Left ventricle myocardium inferior (tissue), 1 donor: ENCODE results near the gene PTPRO. TPM values are rescaled to one million over a fixed set of nuclear protein-coding genes. Genes with fewer than 3 reads are reported as not detected.

Experiments
- DNase-seq: peaks from one replicate; pipeline ENCODE4 v3.0.0-alpha.2; 2020
- H3K27ac ChIP-seq: fragments of 200-600 bp; replicated peaks from 2 replicates; pipeline ENCODE4 v1.8.0; 2021
- H3K27me3 ChIP-seq: fragments of 200-600 bp; 2 replicates; pipeline ENCODE4 v1.8.0; 2021; ENCODE audit warnings: low read depth
- H3K36me3 ChIP-seq: fragments of 200-600 bp; 2 replicates; pipeline ENCODE4 v1.8.0; 2021
- H3K4me1 ChIP-seq: fragments of 200-600 bp; 2 replicates; pipeline ENCODE4 v1.8.0; 2021
- H3K4me3 ChIP-seq: fragments of 200-600 bp; 2 replicates; pipeline ENCODE4 v1.8.0; 2021; ENCODE audit warnings: mild to moderate bottlenecking, moderate library complexity
- H3K9me3 ChIP-seq: fragments of 200-600 bp; replicated peaks from 2 replicates; pipeline ENCODE4 v1.8.0; 2021
- intact Hi-C: fragments of 100-400 bp; cut with micrococcal nuclease; formaldehyde crosslinking; loops from one replicate; pipeline ENCODE4 v1.11.0; 2022
- total RNA-seq: library from RNA; stranded (reverse); fragmentation: NEBNext Ultra II Directional; extraction: Animal tissue kit (Norgen Biotek cat#: 25700); gene quantifications from one replicate; pipeline ENCODE4 v1.2.1, GENCODE V29; 2021
- TF ChIP-seq, protein P1 (sequence below): fragments of 200-600 bp; IDR thresholded peaks from 2 replicates; pipeline ENCODE4 v1.8.0; 2021; ENCODE audit warnings: antibody characterized with exemption, mild to moderate bottlenecking, borderline replicate concordance
- donor health status: DM: no; HTN: yes; CAD: no; lungs with severe emphysema.

PTPRO gene
- total RNA-seq, 1 donor from 2014 or later = 0.82 TPM

DNA sequence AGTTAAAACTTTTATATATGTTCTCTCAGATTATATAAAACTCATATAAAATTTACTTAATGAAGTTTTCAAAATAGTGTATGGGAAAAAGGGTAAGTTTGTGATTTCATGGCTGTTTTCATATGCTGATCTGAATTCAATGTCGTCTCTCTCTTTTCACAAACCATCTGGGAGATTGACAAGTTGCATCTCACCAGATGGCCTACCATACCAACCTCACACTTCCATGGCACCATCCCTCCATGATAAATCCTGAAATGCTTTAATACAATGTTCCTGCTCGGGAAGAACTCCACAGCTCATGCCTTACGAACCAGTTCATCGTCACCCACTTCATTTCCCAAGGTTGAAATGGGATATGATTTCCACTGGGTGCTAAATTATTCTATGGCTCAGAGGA lies 22.3 kb downstream of the PTPRO start:
- H3K4me1 ChIP-seq = no peaks in the 10 kb centered on the region
- H3K36me3 ChIP-seq = no peaks in the 10 kb centered on the region
- H3K4me3 ChIP-seq = no peak overlapping the region
- DNase-seq = no peak
- no peaks in the 10 kb centered on the region for H3K9me3 ChIP-seq
- intact Hi-C loops = no loop called here
- no peak overlapping the region for H3K27ac ChIP-seq
- TF ChIP-seq, protein P1, sequence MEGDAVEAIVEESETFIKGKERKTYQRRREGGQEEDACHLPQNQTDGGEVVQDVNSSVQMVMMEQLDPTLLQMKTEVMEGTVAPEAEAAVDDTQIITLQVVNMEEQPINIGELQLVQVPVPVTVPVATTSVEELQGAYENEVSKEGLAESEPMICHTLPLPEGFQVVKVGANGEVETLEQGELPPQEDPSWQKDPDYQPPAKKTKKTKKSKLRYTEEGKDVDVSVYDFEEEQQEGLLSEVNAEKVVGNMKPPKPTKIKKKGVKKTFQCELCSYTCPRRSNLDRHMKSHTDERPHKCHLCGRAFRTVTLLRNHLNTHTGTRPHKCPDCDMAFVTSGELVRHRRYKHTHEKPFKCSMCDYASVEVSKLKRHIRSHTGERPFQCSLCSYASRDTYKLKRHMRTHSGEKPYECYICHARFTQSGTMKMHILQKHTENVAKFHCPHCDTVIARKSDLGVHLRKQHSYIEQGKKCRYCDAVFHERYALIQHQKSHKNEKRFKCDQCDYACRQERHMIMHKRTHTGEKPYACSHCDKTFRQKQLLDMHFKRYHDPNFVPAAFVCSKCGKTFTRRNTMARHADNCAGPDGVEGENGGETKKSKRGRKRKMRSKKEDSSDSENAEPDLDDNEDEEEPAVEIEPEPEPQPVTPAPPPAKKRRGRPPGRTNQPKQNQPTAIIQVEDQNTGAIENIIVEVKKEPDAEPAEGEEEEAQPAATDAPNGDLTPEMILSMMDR = no peak
- peaks cover 31% of the 10 kb centered on the region for H3K27me3 ChIP-seq

DNA sequence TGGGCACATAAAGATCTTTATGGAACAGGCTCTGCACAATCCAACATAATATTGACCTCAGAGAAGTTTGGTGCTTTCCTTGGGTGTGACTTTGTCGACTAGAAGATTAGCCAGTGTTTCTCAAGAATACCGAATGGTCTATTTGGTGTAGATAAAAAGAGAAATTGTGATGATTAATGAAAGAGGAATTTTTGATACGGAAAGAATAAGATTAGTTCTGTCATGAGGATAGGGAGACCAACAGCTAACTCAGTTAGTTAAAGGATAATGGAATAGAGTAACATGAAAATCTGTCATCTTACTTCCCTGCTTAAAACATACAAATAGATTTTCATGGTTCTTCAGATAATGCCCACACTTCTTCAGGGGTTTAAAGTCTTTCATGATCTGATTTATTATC lies 24.2 kb downstream of the PTPRO start:
- TF ChIP-seq, protein P1 = no peak
- DNase-seq = no peak
- peaks cover 6% of the 10 kb centered on the region for H3K4me1 ChIP-seq

DNA sequence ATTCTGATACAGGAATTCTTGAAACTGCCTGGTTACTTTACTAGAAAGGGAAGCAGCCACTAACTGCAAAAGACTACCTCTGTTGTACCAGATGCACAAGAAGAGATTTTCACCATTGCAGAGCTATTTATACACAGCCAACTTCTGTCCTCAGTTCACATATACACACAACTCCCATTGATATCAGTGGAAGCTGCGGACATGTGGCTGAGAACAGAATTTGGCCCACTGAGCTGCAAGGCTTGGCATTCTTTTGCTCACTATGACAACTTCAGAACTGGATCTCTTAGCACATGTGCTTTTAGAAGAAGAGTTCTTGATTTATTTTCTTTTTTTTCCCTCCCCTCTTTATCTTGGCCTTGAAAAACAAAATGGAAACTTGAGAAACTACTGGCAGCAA lies 28.3 kb downstream of the PTPRO start:
- intact Hi-C loops = no loop called here
- H3K27ac ChIP-seq = no peak overlapping the region
- no peak overlapping the region for H3K4me3 ChIP-seq

More for the DNA sequence above, 24.2 kb downstream of the PTPRO start:
- Histone ChIP-seq H3K36me3 (no peaks in the 10 kb centered on the region), H3K9me3 (no peaks in the 10 kb centered on the region), H3K27ac (no peak overlapping the region), H3K4me3 (no peak overlapping the region), H3K27me3 (peaks cover 21% of the 10 kb centered on the region)
- intact Hi-C loops = no loop called here

DNA sequence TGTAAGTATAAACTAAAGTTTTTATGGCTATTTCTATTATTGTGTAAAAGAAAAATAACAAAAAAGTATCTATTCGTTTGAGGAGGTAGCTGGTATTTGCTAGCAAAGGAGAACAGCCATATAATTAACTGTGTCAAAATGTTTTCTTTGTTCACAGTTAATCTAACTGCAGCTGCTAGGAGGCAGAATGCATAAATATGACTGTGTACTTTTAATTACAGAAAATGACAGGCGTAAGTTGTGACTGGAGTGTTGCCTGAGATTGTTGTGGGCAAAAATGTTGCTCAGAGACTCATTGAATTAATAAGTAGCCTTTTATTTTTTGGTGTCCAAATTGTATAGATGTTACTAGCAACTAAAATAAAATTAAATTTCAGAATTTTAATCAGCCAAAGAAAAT lies 33.5 kb downstream of the PTPRO start:
- TF ChIP-seq, protein P1 = no peak
- Histone ChIP-seq H3K27me3 (no peaks in the 10 kb centered on the region), H3K36me3 (no peaks in the 10 kb centered on the region), H3K9me3 (no peaks in the 10 kb centered on the region), H3K27ac (no peak overlapping the region), H3K4me3 (no peak overlapping the region), H3K4me1 (no peaks in the 10 kb centered on the region)
- intact Hi-C loops = no loop called here
- DNase-seq = no peak

More for the DNA sequence above, 28.3 kb downstream of the PTPRO start:
- H3K27me3 ChIP-seq = no peaks in the 10 kb centered on the region
- TF ChIP-seq, protein P1 = no peak
- peaks cover 6% of the 10 kb centered on the region for H3K4me1 ChIP-seq
- no peak for DNase-seq
- no peaks in the 10 kb centered on the region for H3K36me3 ChIP-seq
- no peaks in the 10 kb centered on the region for H3K9me3 ChIP-seq

DNA sequence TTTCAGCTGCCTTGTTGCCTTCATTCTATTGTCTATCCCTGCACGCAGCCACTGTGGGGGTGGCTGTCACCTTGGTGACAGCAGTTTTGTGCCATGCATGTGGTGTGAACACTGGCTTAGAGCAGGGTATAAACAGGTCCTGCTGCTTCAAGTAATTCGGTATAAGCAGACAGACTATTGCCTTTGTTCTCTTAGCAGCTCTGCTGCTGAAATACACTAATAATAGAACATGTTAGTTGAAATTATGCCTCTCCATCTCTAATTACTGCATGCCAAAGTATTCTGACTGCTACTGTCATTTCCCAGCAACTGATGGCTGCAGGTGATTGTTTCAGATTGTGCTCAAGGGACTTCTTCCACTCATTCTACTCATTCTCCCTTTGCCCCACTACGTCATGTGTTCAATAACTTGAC lies 34.6 kb downstream of the PTPRO start:
- Histone ChIP-seq H3K4me1 (no peaks in the 10 kb centered on the region), H3K9me3 (no peaks in the 10 kb centered on the region), H3K36me3 (no peaks in the 10 kb centered on the region), H3K4me3 (no peak overlapping the region), H3K27ac (no peak overlapping the region), H3K27me3 (no peaks in the 10 kb centered on the region)
- intact Hi-C loops = no loop called here
- TF ChIP-seq, protein P1 = no peak
- DNase-seq = no peak
